Thoracic aorta (tissue), 2 donors: ENCODE data around the gene MRPL55. TPM values are rescaled to one million over a fixed set of nuclear protein-coding genes. Genes with fewer than 3 reads are reported as not detected.

ENCODE experiments used
- ATAC-seq: fragments of 150-250 bp; one replicate; pipeline ENCODE4 v1.8.0; 2017; ENCODE audit warnings: low read depth; ENCODE audit not compliant: insufficient number of reproducible peaks, low FRiP score
- DNase-seq: peaks from one replicate; pipeline ENCODE4 v3.0.0-alpha.2; 2020; ENCODE audit warnings: low spot score
- H3K27ac ChIP-seq, 2 donors: fragments of 200-600 bp; sonication (generic); 1 replicate in 1 of 2; 2 replicates in 1 of 2; pipeline ENCODE4 v1.5.1; 2016; ENCODE audit warnings: mild to moderate bottlenecking in 2 of 2, moderate library complexity in 2 of 2
- H3K27me3 ChIP-seq: fragments of 200-600 bp; sonication (generic); replicated peaks from 2 replicates; pipeline ENCODE4 v1.6.0; 2016; ENCODE audit warnings: mild to moderate bottlenecking; ENCODE audit not compliant: insufficient read depth
- H3K36me3 ChIP-seq: fragments of 200-600 bp; sonication (generic); one replicate; pipeline ENCODE4 v1.5.1; 2016
- H3K4me1 ChIP-seq, 2 donors: fragments of 200-600 bp; sonication (generic); 1 replicate in 1 of 2; 2 replicates in 1 of 2; pipeline versions ENCODE4 v1.5.1 to v1.6.0; 2016; ENCODE audit warnings: low read depth in 2 of 2, mild to moderate bottlenecking in 1 of 2; ENCODE audit not compliant: control insufficient read depth in 1 of 2
- H3K4me3 ChIP-seq: fragments of 200-600 bp; sonication (generic); 2 replicates; pipeline ENCODE4 v1.5.1; 2016; ENCODE audit warnings: mild to moderate bottlenecking
- H3K9me3 ChIP-seq: fragments of 200-600 bp; sonication (generic); 2 replicates; pipeline ENCODE4 v1.5.1; 2016
- CTCF ChIP-seq: fragments of 200-600 bp; sonication (generic); IDR thresholded peaks from one replicate; pipeline ENCODE4 v1.5.1; 2019; ENCODE audit warnings: antibody characterized with exemption
- total RNA-seq, 2 donors: library from RNA; depleted of rRNA; stranded (reverse); fragments of >200 nt; gene quantifications; one replicate each; pipeline versions ENCODE4 v1.1.0 to v1.2.3, GENCODE V29; 2016

The MRPL55 gene
- total RNA-seq, 2 donors from 2014 or later, result 32.4 to 79.3 TPM

GRCh38 chr1:228058949-228059633 lies 50.0 kb downstream of the MRPL55 start:
- ATAC-seq, result no peak
- TF ChIP-seq CTCF, result no peak
- peaks cover 25% of the 10 kb centered on the region for H3K27me3 ChIP-seq

GRCh38 chr1:228058172-228058948 lies 50.7 kb downstream of the MRPL55 start:
- H3K27ac ChIP-seq, result no peak overlapping the region
- H3K4me3 ChIP-seq, result no peak overlapping the region
- DNase-seq (no peak), ATAC-seq (no peak)
- peaks cover 25% of the 10 kb centered on the region for H3K27me3 ChIP-seq
- TF ChIP-seq CTCF, result no peak
- no peaks in the 10 kb centered on the region for H3K9me3 ChIP-seq
- peaks cover 0 to 10% of the 10 kb centered on the region in 2 donors for H3K4me1 ChIP-seq
- no peaks in the 10 kb centered on the region for H3K36me3 ChIP-seq

More at GRCh38 chr1:228058949-228059633, 50.0 kb downstream of the MRPL55 start:
- DNase-seq, result no peak
- peaks cover 0 to 10% of the 10 kb centered on the region in 2 donors for H3K4me1 ChIP-seq
- no peak overlapping the region for H3K27ac ChIP-seq
- peak overlapping the region; percentile 49 for H3K4me3 ChIP-seq
- no peaks in the 10 kb centered on the region for H3K36me3 ChIP-seq
- H3K9me3 ChIP-seq, result no peaks in the 10 kb centered on the region

Other genes starting within 250 kb of the MRPL55 start
- 1 to 10 TPM; 1.2 to 7.9 TPM for gene WNT9A, start 161.4 kb downstream of the MRPL55 start, total RNA-seq
- not detected for gene WNT3A, start 102.3 kb downstream of the MRPL55 start, total RNA-seq
- gene ARF1, start 26.6 kb downstream of the MRPL55 start, total RNA-seq, result 100 to 1,000 TPM; 366 to 375 TPM
- 1 to 10 TPM; 9.1 to 9.7 TPM for gene C1orf35, start 6.0 kb downstream of the MRPL55 start, total RNA-seq
- 100 to 1,000 TPM; 252 to 422 TPM for gene GUK1, start 31.0 kb upstream of the MRPL55 start, total RNA-seq
- gene GJC2, start 40.6 kb upstream of the MRPL55 start, total RNA-seq, result 1 to 10 TPM in 1 of 2 donors, under 1 TPM in 1; 0.95 to 3.6 TPM
- gene IBA57, start 56.5 kb upstream of the MRPL55 start, total RNA-seq, result 10 to 100 TPM in 1 of 2 donors, 1 to 10 TPM in 1; 3.5 to 12.2 TPM
- gene OBSCN, start 98.7 kb upstream of the MRPL55 start, total RNA-seq, result 10 to 100 TPM; 22.3 to 40.2 TPM